Neural cell (in vitro differentiated cells): ENCODE measurements around the gene ADSS1. TPM values are rescaled to one million over a fixed set of nuclear protein-coding genes. Genes with fewer than 3 reads are reported as not detected.

Experiments
- H2AFZ ChIP-seq: fragments of 200-600, 300-800 bp; sonication (generic), shearing (Covaris generic); 2 replicates; pipeline ENCODE4 v1.6.0; 2014; ENCODE audit warnings: low read depth, mild to moderate bottlenecking, antibody characterized with exemption, low read length, moderate library complexity
- H3F3A ChIP-seq: fragments of 200-600 bp; shearing (Covaris generic); 2 replicates; pipeline ENCODE4 v1.6.1; 2016; ENCODE audit warnings: mild to moderate bottlenecking, moderate library complexity, mixed read lengths, antibody characterized with exemption, low read length; ENCODE audit not compliant: insufficient read depth, poor library complexity, severe bottlenecking
- H3K27ac ChIP-seq: fragments of 200-600, 300-800 bp; sonication (generic), shearing (Covaris generic); 2 replicates; pipeline ENCODE4 v1.5.1; 2014; ENCODE audit warnings: mild to moderate bottlenecking, low read length, moderate library complexity
- H3K27me3 ChIP-seq: fragments of 300-800, 200-600 bp; sonication (generic), shearing (Covaris generic); 2 replicates; pipeline ENCODE4 v1.6.0; 2014; ENCODE audit warnings: mild to moderate bottlenecking, low read depth, low read length, moderate library complexity; ENCODE audit not compliant: insufficient read depth
- H3K36me3 ChIP-seq: fragments of 300-800, 200-600 bp; sonication (generic), shearing (Covaris generic); 2 replicates; pipeline ENCODE4 v1.5.1; 2014; ENCODE audit warnings: mild to moderate bottlenecking, antibody characterized with exemption, low read length, moderate library complexity; ENCODE audit not compliant: insufficient read depth
- H3K4me2 ChIP-seq: fragments of 300-800, 200-600 bp; sonication (generic), shearing (Covaris generic); 2 replicates; pipeline ENCODE4 v1.6.0; 2014; ENCODE audit warnings: mild to moderate bottlenecking, low read length
- H3K4me3 ChIP-seq: fragments of 300-800, 200-600 bp; sonication (generic), shearing (Covaris generic); 2 replicates; pipeline ENCODE4 v1.5.1; 2014; ENCODE audit warnings: mild to moderate bottlenecking, low read length, moderate library complexity
- H3K79me2 ChIP-seq: fragments of 200-600 bp; shearing (Covaris generic); replicated peaks from 2 replicates; pipeline ENCODE4 v1.6.0; 2014; ENCODE audit warnings: mild to moderate bottlenecking, low read length, moderate library complexity; ENCODE audit not compliant: insufficient read depth
- H3K9ac ChIP-seq: fragments of 300-800, 200-600 bp; sonication (generic), shearing (Covaris generic); 2 replicates; pipeline ENCODE4 v1.6.1; 2016; ENCODE audit warnings: mild to moderate bottlenecking, low read length, mixed read lengths
- H3K9me2 ChIP-seq: fragments of 200-600 bp; shearing (Covaris generic); 2 replicates; pipeline ENCODE4 v1.6.1; 2016; ENCODE audit warnings: mild to moderate bottlenecking, low read length, mixed read lengths; ENCODE audit not compliant: insufficient read depth
- H3K9me3 ChIP-seq: fragments of 200-600, 300-800 bp; sonication (generic), shearing (Covaris generic); 2 replicates; pipeline ENCODE4 v1.6.1; 2016; ENCODE audit warnings: mild to moderate bottlenecking, mixed run types, low read length, moderate library complexity, mixed read lengths
- H4K20me1 ChIP-seq: fragments of 200-600 bp; shearing (Covaris generic); 2 replicates; pipeline ENCODE4 v1.6.1; 2016; ENCODE audit warnings: mild to moderate bottlenecking, mixed run types; ENCODE audit not compliant: insufficient read depth
- CTCF ChIP-seq: fragments of 450-650 bp; IDR thresholded peaks from 2 replicates; pipeline ENCODE4 v1.5.1; 2014; ENCODE audit warnings: antibody characterized with exemption, mild to moderate bottlenecking, moderate library complexity; ENCODE audit not compliant: poor library complexity, severe bottlenecking
- EP300 ChIP-seq: fragments of 450-650 bp; conservative IDR thresholded peaks from 2 replicates; pipeline ENCODE4 v1.6.1; 2014; ENCODE audit warnings: antibody characterized with exemption, mild to moderate bottlenecking, moderate library complexity; ENCODE audit not compliant: poor library complexity, severe bottlenecking
- EZH2 ChIP-seq: fragments of 200-600, 300-800 bp; shearing (Covaris generic), sonication (generic); IDR thresholded peaks from 2 replicates; pipeline ENCODE4 v1.6.1; 2014; ENCODE audit warnings: antibody characterized with exemption, low read length, borderline replicate concordance, mild to moderate bottlenecking; ENCODE audit not compliant: insufficient read depth, poor library complexity, severe bottlenecking
- MXI1 ChIP-seq: fragments of 450-650 bp; conservative IDR thresholded peaks from 2 replicates; pipeline ENCODE4 v1.6.1; 2014; ENCODE audit warnings: antibody characterized with exemption, mild to moderate bottlenecking; ENCODE audit not compliant: poor library complexity, severe bottlenecking
- POLR2AphosphoS5 ChIP-seq: IDR thresholded peaks from 2 replicates; pipeline ENCODE4 v1.6.1; 2012
- RAD21 ChIP-seq: fragments of 450-650 bp; conservative IDR thresholded peaks from 2 replicates; pipeline ENCODE4 v1.6.1; 2014; ENCODE audit warnings: antibody characterized with exemption, mild to moderate bottlenecking, moderate library complexity
- REST ChIP-seq: IDR thresholded peaks from 2 replicates; pipeline ENCODE4 v1.6.1; 2012; ENCODE audit warnings: borderline replicate concordance
- SMC3 ChIP-seq: fragments of 450-650 bp; conservative IDR thresholded peaks from 2 replicates; pipeline ENCODE4 v1.6.1; 2014; ENCODE audit warnings: antibody characterized with exemption, mild to moderate bottlenecking, moderate library complexity; ENCODE audit not compliant: poor library complexity
- TAF1 ChIP-seq: IDR thresholded peaks from 2 replicates; pipeline ENCODE4 v1.6.1; 2012; ENCODE audit warnings: low read depth
- polyA plus RNA-seq: library from polyadenylated mRNA; depleted of rRNA; stranded (reverse); fragments of >200 nt; gene quantifications from 2 replicates; pipeline ENCODE4 v1.2.3, GENCODE V29; 2014

Gene ADSS1
- polyA plus RNA-seq, 1 donor from 2014 or later = 4.3 TPM

GRCh38 chr14:104776961-104777807 lies 53.2 kb downstream of the ADSS1 start:
- Histone ChIP-seq H3K79me2 (no peaks in the 10 kb centered on the region), H3K4me3 (no peak overlapping the region), H3K27ac (no peak overlapping the region), H3K9me3 (no peaks in the 10 kb centered on the region), H4K20me1 (no peaks in the 10 kb centered on the region), H3K4me2 (no peak overlapping the region), H3F3A (no peaks in the 10 kb centered on the region), H3K27me3 (no peaks in the 10 kb centered on the region), H3K9ac (no peak overlapping the region), H3K36me3 (no peaks in the 10 kb centered on the region), H2AFZ (no peak overlapping the region), H3K9me2 (no peaks in the 10 kb centered on the region)
- no peak for TF ChIP-seq RAD21
- no peak for TF ChIP-seq REST
- no peak for TF ChIP-seq POLR2AphosphoS5
- TF ChIP-seq TAF1 = no peak
- TF ChIP-seq CTCF = no peak
- TF ChIP-seq SMC3 = no peak
- no peak for TF ChIP-seq EZH2
- no peak for TF ChIP-seq EP300
- TF ChIP-seq MXI1 = no peak

GRCh38 chr14:104777808-104778249 lies 53.8 kb downstream of the ADSS1 start:
- H3K9me2 ChIP-seq = no peaks in the 10 kb centered on the region
- no peaks in the 10 kb centered on the region for H3K27me3 ChIP-seq
- H3K9me3 ChIP-seq = no peaks in the 10 kb centered on the region
- H3F3A ChIP-seq = no peaks in the 10 kb centered on the region
- no peaks in the 10 kb centered on the region for H4K20me1 ChIP-seq
- H2AFZ ChIP-seq = no peak overlapping the region
- H3K4me3 ChIP-seq = no peak overlapping the region
- no peak overlapping the region for H3K27ac ChIP-seq
- H3K36me3 ChIP-seq = no peaks in the 10 kb centered on the region
- no peak for TF ChIP-seq POLR2AphosphoS5
- H3K79me2 ChIP-seq = no peaks in the 10 kb centered on the region
- no peak overlapping the region for H3K9ac ChIP-seq
- no peak overlapping the region for H3K4me2 ChIP-seq
